ENCODE data around the gene CCDC127. TPM values are rescaled to one million over a fixed set of nuclear protein-coding genes. Genes with fewer than 3 reads are reported as not detected.
"Not testable (repeated sequence)": the region's sequence is repeated elsewhere in the genome, so short reads cannot be mapped to it uniquely, and the experiment has no call there.

Gene CCDC127
- total and polyA plus RNA-seq, 5 donors, result 6.1 to 9.8 (median 8.1) TPM

DNA sequence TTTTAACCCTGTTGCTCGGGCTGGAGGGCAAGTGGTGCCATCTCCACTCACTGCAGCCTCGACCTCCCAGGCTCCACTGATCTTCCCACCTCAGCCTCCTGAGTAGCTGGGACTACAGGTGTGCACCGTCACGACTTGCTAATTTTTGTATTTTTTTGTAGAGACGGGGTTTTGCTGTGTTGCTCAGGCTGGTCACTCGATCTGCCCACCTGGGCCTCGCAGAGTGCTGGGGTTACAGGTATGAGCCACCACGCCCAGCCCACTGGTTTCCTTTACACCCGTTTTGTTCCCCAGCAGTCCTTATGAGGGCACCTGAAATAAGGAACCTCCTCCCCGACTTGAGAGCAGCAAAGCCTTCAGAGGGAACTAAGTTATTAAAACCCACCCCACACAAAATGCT lies 1.9 kb downstream of the CCDC127 start:
- ATAC-seq; DNase-seq; H3K9me3 ChIP-seq (ENCODE audit: control insufficient read depth, low read length); H3K27ac ChIP-seq (ENCODE audit: low read length); H3K4me3 ChIP-seq (ENCODE audit: low read length); H3K27me3 ChIP-seq (ENCODE audit: control insufficient read depth, insufficient read depth); intact Hi-C loops (cut with DNase I); H3K4me1 ChIP-seq (ENCODE audit: control insufficient read depth, insufficient read depth, low read length): not testable (repeated sequence)
- 85% methylated on average over 9 of the region's 10 CpGs for WGBS

DNA sequence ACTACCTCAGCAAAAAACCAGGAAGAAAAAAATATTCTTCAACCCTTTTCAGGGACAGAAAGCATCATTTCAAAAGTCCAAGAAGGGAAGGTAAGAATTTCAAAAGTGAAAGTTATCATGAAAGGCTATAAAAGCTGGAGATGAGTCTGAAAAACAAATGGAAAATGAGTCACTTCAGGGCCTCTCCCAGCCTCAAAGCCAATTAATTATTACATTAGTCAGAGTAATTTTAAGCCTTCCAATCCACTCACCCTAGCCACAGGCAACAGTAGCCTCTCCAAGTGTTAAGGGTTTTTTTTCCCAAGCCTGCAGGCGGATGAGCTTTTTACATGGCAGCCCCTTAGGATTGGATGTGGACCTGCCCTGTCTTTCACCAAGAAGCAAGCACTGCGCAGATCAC lies 2.7 kb downstream of the CCDC127 start:
- intact Hi-C loops (cut with DNase I); H3K4me3 ChIP-seq (ENCODE audit: low read length); H3K27ac ChIP-seq (ENCODE audit: low read length); DNase-seq; ATAC-seq; H3K4me1 ChIP-seq (ENCODE audit: control insufficient read depth, insufficient read depth, low read length); H3K27me3 ChIP-seq (ENCODE audit: control insufficient read depth, insufficient read depth); H3K9me3 ChIP-seq (ENCODE audit: control insufficient read depth, low read length): not testable (repeated sequence)
- 92% methylated on average over 2 of the region's 2 CpGs for WGBS

DNA sequence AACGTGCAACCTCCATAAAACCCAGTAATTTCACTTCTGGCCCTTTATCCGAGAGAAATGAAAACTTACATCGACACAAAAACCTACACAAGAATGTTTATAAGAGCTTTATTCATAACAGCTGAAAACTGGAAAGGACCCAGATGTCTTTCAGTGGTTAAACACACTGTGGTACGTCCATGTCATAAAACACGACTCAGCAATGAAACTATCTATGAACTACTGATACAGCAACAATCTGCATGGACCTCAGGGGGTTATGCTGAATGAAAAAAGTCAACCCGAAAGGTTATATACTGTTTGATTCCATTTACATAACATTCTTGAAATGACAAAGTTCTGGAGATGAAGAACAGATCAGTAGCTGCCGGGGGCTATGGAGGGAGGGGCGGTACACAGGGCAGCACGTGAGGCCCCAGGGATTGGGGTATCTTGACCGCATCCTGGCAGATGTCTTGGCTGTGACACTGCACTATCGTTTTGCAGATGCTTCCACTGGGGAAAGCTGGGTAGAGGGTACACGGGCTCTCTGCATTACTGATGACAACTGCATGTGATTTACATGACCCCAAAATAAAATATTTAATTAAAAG lies 4.1 kb downstream of the CCDC127 start:
- H3K9me3 ChIP-seq (ENCODE audit: control insufficient read depth, low read length), result no peaks in the 10 kb centered on the region
- H3K4me3 ChIP-seq (ENCODE audit: low read length), result no peak overlapping the region
- H3K27me3 ChIP-seq (ENCODE audit: control insufficient read depth, insufficient read depth), result no peaks in the 10 kb centered on the region
- no peaks in the 10 kb centered on the region for H3K4me1 ChIP-seq (ENCODE audit: control insufficient read depth, insufficient read depth, low read length)
- ATAC-seq, result no peak
- no peak for DNase-seq
- WGBS, result 94% methylated on average over 12 of the region's 12 CpGs
- H3K27ac ChIP-seq (ENCODE audit: low read length), result no peak overlapping the region
- intact Hi-C loops (cut with DNase I), result no loop called here

DNA sequence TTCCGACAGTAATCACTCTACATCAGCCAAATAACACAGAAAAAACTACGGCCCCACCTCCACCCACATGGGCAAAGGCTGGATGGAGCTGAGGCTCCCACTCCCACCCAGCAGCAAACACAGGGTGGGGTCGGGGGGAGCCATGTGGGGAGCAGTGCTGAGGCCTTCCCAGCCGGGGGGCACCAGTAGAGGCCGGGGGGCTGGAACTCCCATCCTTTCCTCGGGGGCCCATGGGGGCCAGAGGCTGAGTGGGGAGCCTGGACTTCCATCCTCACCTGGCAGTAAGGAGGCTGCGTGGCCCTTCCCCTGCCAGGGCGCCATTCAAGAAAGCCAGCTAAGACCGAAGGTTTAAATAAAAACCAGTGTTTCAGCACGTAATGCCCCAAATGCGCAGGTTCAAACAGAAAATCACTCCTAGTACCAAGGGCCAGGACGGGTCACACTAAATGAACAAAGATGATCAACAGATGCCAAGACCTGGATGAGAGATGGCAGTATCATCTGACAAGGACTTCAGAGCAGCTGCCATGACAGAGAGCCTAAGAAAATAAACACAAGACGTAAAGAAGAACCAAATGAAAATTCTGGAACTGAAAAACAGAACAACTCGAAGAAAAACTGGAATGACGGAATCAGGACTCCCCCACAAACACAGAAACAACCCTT lies 9.4 kb downstream of the CCDC127 start:
- no peaks in the 10 kb centered on the region for H3K27me3 ChIP-seq (ENCODE audit: control insufficient read depth, insufficient read depth)
- no peaks in the 10 kb centered on the region for H3K9me3 ChIP-seq (ENCODE audit: control insufficient read depth, low read length)
- ATAC-seq (peak; percentile 32 to 51), DNase-seq (no peak)
- 84% methylated on average over 15 of the region's 15 CpGs for WGBS
- H3K4me3 ChIP-seq (ENCODE audit: low read length), result no peak overlapping the region
- H3K4me1 ChIP-seq (ENCODE audit: control insufficient read depth, insufficient read depth, low read length), result peaks cover 9% of the 10 kb centered on the region
- intact Hi-C loops (cut with DNase I), result no loop called here
- H3K27ac ChIP-seq (ENCODE audit: low read length), result no peak overlapping the region

DNA sequence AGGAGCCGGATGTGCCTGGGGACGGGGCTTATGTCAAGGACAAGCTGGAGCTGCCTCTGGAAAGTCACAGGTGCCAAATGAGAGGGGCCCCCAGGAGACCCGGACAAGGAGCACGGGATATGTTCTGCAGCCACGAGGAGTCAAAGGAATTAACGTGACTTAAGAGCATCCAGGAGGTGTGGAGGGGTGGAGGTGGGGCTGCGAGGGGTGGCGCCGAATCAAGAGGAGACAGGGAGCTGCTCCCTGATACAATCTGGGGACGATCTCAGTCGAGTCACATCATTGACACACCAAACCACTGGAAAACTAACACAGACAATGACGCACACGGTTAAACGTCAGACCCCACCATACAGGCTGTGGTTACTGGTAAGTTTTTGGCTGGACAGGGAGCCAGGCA lies 10.4 kb downstream of the CCDC127 start:
- DNase-seq (peak in 1 of 3 donors; percentile 38), ATAC-seq (peak in 1 of 2 donors; percentile 42)
- peaks cover 9% of the 10 kb centered on the region for H3K4me1 ChIP-seq (ENCODE audit: control insufficient read depth, insufficient read depth, low read length)
- peak overlapping the region; percentile 93 for H3K27ac ChIP-seq (ENCODE audit: low read length)
- WGBS, result 65% methylated on average over 14 of the region's 14 CpGs
- H3K4me3 ChIP-seq (ENCODE audit: low read length), result no peak overlapping the region
- H3K9me3 ChIP-seq (ENCODE audit: control insufficient read depth, low read length), result no peaks in the 10 kb centered on the region
- intact Hi-C loops (cut with DNase I), result no loop called here
- H3K27me3 ChIP-seq (ENCODE audit: control insufficient read depth, insufficient read depth), result no peaks in the 10 kb centered on the region

DNA sequence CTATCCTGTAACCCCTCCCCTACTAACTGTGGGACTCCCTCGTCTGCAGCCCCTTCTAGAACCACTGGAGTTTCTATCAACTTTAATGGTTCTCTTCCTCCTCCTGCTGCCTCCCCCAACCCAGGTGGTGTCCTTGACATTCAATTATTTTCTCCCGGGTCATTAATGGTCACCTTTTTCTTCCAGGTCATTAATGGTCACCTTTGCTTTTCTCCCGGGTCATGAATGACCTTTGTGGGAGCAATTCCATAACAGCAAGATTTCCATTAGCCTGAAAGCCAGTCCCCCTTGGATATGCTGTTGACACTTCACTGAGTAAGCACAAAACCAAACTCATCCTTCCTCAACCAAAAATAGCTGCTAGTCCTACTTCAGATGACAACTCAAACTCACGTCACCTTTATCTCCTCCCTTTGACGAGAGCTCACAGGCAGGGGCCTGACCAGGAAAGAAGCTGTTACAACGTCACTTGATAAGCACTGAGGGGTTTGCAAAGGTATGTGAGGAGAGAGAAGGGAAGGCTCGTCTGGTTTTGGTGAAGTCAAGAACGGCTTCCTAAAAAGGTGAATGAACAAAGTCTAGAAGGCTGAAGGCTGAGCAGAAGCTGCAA lies 10.9 kb downstream of the CCDC127 start:
- DNase-seq, result no peak
- intact Hi-C loops (cut with DNase I), result no loop called here
- H3K27ac ChIP-seq (ENCODE audit: low read length), result peak overlapping the region; percentile 93
- no peaks in the 10 kb centered on the region for H3K27me3 ChIP-seq (ENCODE audit: control insufficient read depth, insufficient read depth)
- H3K9me3 ChIP-seq (ENCODE audit: control insufficient read depth, low read length), result no peaks in the 10 kb centered on the region
- 62% methylated on average over 8 of the region's 8 CpGs for WGBS
- peak; percentile 61 to 73 for ATAC-seq
- H3K4me3 ChIP-seq (ENCODE audit: low read length), result no peak overlapping the region
- H3K4me1 ChIP-seq (ENCODE audit: control insufficient read depth, insufficient read depth, low read length), result peaks cover 9% of the 10 kb centered on the region

DNA sequence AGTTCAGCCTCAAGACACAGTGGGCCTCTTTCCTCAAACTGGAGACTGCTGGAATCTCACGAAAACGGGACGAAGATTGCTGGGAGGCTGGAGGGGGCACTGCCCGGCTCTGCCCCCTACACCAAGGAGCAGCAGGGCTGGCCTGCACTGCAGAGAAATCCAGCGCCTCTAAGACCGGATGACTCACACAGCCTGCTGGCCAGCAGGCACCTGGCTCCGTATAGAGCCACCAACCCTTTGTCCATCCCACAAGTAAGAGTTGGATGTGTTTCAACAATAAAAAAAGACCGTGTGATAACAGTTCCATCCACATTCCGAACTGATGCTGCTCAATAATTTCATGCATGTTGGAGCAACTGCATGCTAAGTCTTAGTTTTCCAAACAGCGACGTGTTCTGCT lies 11.5 kb downstream of the CCDC127 start:
- Histone ChIP-seq H3K4me1 (ENCODE audit: control insufficient read depth, insufficient read depth, low read length) (peaks cover 9% of the 10 kb centered on the region), H3K4me3 (ENCODE audit: low read length) (no peak overlapping the region), H3K9me3 (ENCODE audit: control insufficient read depth, low read length) (no peaks in the 10 kb centered on the region), H3K27me3 (ENCODE audit: control insufficient read depth, insufficient read depth) (no peaks in the 10 kb centered on the region), H3K27ac (ENCODE audit: low read length) (peak overlapping the region; percentile 93)
- DNase-seq, result peak in 2 of 3 donors; percentile 58 to 68
- peak; percentile 88 to 91 for ATAC-seq
- 44% methylated on average over 11 of the region's 11 CpGs for WGBS
- intact Hi-C loops (cut with DNase I), result no loop called here

DNA sequence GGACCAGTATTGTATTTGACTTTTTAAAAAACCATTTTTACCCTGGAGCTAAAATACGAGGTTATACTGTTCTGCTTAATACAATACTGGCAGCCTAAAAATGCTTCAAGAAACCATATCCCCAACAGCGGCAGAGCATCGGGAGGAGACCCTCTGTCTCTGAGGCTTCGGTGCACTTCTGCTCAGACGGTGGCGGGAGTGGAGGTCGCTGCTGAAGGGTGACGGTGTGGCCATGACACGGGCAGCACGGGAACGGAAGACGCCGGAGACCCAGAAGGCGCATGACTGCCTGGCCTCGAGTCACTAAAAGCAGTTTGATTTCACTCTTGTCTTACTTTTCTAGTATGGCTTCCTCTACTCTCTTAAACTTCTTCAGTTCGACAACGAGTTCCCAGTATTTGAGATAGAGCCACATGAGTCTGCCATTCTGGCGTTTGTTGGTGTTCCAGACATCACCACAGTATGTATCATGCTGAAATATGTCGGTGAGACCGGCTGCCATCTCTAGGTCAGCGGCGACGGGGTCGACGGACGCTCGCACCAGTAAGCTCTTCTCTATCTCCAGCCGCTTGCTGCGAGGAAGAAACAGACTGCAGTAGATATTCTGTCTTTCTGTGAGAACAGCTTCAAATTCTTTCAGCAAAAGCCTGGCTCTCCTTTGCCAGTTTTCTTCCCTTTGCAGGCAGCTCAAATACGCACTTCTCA lies 12.8 kb downstream of the CCDC127 start:
- no peak for DNase-seq
- Histone ChIP-seq H3K4me3 (ENCODE audit: low read length) (no peak overlapping the region), H3K27me3 (ENCODE audit: control insufficient read depth, insufficient read depth) (no peaks in the 10 kb centered on the region), H3K9me3 (ENCODE audit: control insufficient read depth, low read length) (no peaks in the 10 kb centered on the region), H3K4me1 (ENCODE audit: control insufficient read depth, insufficient read depth, low read length) (peaks cover 9% of the 10 kb centered on the region), H3K27ac (ENCODE audit: low read length) (no peak overlapping the region)
- ATAC-seq, result no peak
- WGBS, result 96% methylated on average over 30 of the region's 30 CpGs
- intact Hi-C loops (cut with DNase I), result no loop called here

DNA sequence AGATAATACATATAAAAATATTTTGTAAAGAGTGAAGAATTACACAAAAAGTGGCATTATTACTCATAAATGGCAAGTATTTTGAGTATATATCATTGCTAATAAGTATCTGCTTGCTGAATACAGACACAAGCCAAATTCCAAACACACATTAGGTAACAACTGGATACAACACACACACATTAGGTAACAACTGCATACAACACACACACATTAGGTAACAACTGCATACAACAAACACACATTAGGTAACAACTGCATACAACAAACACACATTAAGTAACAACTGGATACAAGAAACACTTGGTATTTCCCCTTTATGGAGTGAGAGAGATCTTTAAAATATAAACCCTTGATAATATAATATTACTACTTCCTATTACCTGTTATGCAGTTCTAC lies 13.5 kb downstream of the CCDC127 start:
- no peak overlapping the region for H3K27ac ChIP-seq (ENCODE audit: low read length)
- ATAC-seq (no peak), DNase-seq (no peak)
- H3K4me3 ChIP-seq (ENCODE audit: low read length), result no peak overlapping the region
- no peaks in the 10 kb centered on the region for H3K9me3 ChIP-seq (ENCODE audit: control insufficient read depth, low read length)
- no peaks in the 10 kb centered on the region for H3K27me3 ChIP-seq (ENCODE audit: control insufficient read depth, insufficient read depth)
- H3K4me1 ChIP-seq (ENCODE audit: control insufficient read depth, insufficient read depth, low read length), result peaks cover 9% of the 10 kb centered on the region
- intact Hi-C loops (cut with DNase I), result no loop called here

DNA sequence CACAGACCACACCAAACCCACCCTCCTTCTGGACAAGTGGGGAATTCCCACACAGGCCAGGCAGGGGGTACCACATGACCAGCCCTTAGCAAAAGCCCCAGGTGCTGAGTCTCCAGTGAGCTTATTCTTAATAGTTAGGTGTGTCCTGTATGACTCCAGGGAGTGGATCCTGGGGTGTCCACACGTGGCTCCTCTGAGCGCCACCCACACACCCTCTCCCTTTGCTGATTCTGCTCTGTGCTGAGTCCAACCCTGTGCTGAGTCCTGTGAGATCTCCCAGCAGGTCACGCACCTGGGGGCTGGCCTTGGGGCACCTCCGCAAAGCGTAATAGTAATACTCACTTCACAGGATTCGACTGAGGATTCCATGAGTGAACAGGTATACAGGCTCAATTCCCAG lies 14.0 kb downstream of the CCDC127 start:
- Histone ChIP-seq H3K4me1 (ENCODE audit: control insufficient read depth, insufficient read depth, low read length) (peaks cover 9% of the 10 kb centered on the region), H3K27ac (ENCODE audit: low read length) (no peak overlapping the region), H3K27me3 (ENCODE audit: control insufficient read depth, insufficient read depth) (no peaks in the 10 kb centered on the region), H3K9me3 (ENCODE audit: control insufficient read depth, low read length) (no peaks in the 10 kb centered on the region), H3K4me3 (ENCODE audit: low read length) (no peak overlapping the region)
- DNase-seq, result no peak
- ATAC-seq, result no peak
- intact Hi-C loops (cut with DNase I), result no loop called here
- 93% methylated on average over 6 of the region's 6 CpGs for WGBS
